NCI-H748 treated with DMSO at 0.1 percent for 48 hours (cell line): ENCODE data around the gene PECR.
"Not testable (repeated sequence)": the region's sequence is repeated elsewhere in the genome, so short reads cannot be mapped to it uniquely, and the experiment has no call there.

ENCODE experiments used
- DNase-seq: peaks from one replicate; lab custom pipeline; 2025; lab: John Stamatoyannopoulos, UW

PECR gene

DNA sequence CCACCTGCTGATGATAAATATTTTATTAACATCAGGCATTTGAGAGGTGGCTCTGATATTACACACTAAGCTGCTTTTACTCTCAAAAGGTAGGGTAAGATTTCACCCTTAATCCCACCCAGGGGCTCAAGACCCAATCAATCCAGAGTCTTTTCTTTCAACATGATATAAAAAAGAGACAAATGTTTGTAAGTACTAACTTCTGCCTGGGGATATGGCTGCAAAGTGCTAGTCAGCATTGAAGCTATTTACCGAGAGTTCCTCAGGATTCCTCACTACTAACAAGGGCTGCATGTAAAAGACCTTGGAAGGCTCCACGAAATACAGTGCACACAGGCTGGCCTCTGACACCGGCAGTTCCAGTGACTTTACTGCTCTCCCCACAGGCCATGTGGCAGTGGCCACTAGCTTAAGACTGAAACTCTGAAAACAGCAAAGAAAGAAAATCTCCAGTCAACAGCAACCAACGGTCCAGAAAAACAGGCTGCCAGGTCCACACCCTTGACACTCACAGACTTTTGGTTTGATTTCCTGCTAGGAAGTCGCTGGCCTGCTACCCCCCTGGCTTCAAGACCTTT lies 79.4 kb downstream of the PECR start:
- no peak for DNase-seq

DNA sequence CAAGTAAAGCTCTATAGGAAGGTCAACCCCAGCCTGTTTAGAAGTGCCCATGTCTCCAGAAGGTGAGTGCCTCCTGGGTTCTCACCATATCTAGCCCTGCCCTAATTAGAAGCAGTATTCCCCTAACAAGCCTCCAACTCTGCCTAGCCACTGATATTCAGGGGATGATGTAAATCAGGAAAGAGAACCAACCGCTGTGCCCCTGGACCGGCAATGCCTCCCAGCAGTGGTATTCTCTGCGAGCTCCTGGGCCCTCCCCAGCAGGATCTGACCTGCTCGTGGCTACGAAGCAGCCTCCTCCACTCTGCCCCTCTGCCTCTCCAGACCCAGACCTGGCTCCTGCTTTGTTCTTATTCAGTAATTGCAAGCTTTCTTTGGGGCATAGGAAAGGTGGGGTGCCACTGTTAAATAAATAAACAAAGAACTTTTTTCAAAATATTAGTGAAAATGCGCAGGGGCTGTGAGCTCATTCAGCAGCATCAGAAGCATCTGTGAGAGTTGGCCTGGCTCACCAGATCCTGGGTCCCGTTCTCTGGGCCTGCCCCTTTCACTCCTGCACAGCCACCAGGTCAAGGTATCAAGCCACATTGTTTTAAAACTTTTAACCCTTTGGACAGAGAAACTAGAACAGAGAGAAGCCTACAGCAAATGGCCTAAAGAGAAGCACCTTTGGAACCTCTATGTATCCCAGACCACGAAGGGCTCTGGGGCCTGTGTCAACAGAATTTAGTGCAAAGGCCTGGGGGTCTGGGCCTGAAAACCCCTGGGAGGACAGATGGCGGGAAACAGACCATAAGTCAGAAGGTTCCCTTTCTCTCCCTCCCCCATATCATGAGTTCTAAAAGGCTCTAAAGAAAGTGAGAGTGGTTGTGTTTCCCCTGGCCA lies 80.2 kb downstream of the PECR start:
- no peak for DNase-seq

DNA sequence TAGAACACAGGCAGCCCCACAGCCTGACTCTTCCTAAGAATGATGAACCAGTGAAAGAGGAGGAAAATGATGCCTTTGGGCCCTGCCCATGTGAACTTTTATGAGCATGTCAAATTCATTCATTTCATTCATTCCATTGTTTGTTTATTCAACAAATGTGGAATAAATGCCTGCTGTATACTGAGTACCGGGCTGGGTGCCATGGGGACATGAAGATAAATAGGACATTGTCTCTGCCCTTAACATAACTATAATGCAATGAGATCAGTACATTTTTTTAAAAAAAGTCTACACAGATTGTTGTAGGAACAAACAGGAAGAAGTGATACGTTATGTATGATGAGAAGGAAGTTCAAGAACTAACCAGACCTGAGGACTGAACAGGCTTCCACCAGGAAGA lies 83.0 kb downstream of the PECR start:
- DNase-seq = no peak

DNA sequence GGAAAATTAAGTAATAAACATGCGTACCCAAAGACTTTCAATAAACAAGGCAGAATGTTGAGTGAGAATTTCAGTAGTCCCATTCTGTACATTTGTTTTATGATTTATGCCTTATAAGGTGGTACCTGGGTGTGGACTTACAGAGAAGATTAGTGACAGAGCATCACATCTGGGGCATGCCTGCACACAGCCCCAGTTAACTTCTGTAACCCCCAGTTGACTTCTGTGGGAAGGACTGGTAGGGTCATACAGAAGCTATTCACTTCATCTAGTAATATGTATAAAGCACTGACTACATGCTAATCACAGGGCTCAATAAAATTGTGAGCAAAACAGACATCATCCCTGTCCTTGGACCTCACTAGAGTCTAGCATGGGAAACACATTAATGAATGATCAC lies 84.4 kb downstream of the PECR start:
- no peak for DNase-seq

DNA sequence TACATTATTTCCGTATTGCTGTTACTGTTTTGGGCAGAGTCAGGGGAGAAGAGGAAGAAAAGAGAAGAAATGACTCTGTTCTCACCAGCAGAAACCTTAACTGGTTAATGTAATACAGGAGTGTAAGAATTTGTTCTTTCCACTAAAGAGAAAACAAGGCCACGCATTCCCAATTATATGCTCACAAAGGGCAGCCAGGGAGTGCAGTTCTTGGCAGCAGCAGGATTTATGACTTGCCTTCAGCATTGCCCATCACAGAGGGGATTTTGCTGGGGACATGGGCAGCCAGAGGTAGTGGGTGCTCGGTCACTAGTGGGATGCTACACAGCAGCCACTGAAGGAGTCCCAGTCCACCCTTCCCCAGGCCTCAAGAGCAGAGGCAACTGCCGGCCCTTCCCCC lies 86.7 kb downstream of the PECR start:
- DNase-seq = no peak

DNA sequence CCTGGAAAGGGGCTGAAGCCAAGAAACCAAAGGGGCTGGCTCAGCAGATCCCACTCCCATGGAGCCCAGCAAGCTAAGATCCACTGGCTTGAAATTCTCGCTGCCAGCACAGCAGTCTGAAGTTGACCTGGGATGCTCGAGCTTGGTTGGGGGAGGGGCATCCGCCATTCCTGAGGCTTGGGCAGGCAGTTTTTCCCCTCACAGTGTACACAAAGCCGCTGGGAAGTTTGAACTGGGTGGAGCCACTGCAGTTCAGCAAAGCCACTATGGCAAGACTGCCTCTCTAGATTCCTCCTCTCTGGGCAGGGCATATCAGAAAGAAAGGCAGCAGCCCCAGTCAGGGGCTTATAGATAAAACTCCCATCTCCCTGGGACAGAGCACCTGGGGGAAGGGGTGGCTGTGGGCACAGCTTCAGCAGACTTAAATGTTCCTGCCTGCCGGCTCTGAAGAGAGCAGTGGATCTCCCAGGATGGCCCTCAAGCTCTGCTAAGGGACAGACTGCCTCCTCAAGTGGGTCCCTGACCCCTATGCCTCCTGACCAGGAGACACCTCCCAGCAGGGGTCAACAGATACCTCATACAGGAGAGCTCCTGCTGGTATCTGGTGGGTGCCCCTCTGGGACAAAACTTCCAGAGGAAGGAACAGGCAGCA lies 92.9 kb downstream of the PECR start:
- DNase-seq = not testable (repeated sequence)
